ENCODE results near the gene CASZ1.

GRCh38 chr1:10677491-10678391 lies 118.7 kb downstream of the CASZ1 start:
- TF ChIP-seq, protein P1, sequence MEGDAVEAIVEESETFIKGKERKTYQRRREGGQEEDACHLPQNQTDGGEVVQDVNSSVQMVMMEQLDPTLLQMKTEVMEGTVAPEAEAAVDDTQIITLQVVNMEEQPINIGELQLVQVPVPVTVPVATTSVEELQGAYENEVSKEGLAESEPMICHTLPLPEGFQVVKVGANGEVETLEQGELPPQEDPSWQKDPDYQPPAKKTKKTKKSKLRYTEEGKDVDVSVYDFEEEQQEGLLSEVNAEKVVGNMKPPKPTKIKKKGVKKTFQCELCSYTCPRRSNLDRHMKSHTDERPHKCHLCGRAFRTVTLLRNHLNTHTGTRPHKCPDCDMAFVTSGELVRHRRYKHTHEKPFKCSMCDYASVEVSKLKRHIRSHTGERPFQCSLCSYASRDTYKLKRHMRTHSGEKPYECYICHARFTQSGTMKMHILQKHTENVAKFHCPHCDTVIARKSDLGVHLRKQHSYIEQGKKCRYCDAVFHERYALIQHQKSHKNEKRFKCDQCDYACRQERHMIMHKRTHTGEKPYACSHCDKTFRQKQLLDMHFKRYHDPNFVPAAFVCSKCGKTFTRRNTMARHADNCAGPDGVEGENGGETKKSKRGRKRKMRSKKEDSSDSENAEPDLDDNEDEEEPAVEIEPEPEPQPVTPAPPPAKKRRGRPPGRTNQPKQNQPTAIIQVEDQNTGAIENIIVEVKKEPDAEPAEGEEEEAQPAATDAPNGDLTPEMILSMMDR (IDR thresholded peaks at IDR 0.05) = no peak
- TF ChIP-seq POLR2AphosphoS5 (IDR thresholded peaks at IDR 0.05; ENCODE audit: low read depth, low read length) = no peak
- no peak for TF ChIP-seq REST (IDR thresholded peaks at IDR 0.05; ENCODE audit: insufficient read depth in 1 of 2, low read depth in 2 of 2, low read length in 1 of 2)
- no peak for TF ChIP-seq SIN3A (IDR thresholded peaks at IDR 0.05; ENCODE audit: borderline replicate concordance, insufficient read depth, low read depth, low read length)
- no peak for TF ChIP-seq TCF7L2 (IDR thresholded peaks at IDR 0.05; ENCODE audit: low read depth, low read length)

Measured in Panc1 (cell line).